PC-9 (cell line): Measurements from ENCODE around the gene HOXA1. TPM values are rescaled to one million over a fixed set of nuclear protein-coding genes. Genes with fewer than 3 reads are reported as not detected.

Experiments used
- BruUV-seq: library from RNA; stranded (reverse); fragments of 400-500 nt; replicated peaks from 2 replicates; lab custom pipeline; 2021; lab: Mats Ljungman, UMichigan
- CTCF ChIA-PET: fragments of 300-600 bp; sonication (Branson Sonifier 250); formaldehyde crosslinking; loops from one replicate; lab custom pipeline; 2022; ENCODE audit warnings: antibody characterized with exemption; lab: Charles Lee
- POLR2A ChIA-PET: fragments of 300-600 bp; sonication (Branson Sonifier 250); formaldehyde crosslinking; loops from one replicate; lab custom pipeline; 2022; ENCODE audit warnings: antibody characterized with exemption; ENCODE audit not compliant: unreplicated experiment; lab: Charles Lee
- DNase-seq, 2 experiments: peaks; one replicate each; pipeline versions ENCODE4 v3.0.0 to v3.0.0-alpha.2; 2015 to 2022; ENCODE audit warnings: mixed read lengths in 1 of 2
- H2AFZ ChIP-seq: fragments of 200-600 bp; sonication (generic); 2 replicates; pipeline ENCODE4 v1.8.1; 2017; ENCODE audit warnings: antibody characterized with exemption
- H3F3A ChIP-seq: fragments of 200-600 bp; sonication (generic); 2 replicates; pipeline ENCODE4 v1.8.1; 2017; ENCODE audit warnings: antibody characterized with exemption, mild to moderate bottlenecking, low read depth; ENCODE audit not compliant: insufficient read depth
- H3K27ac ChIP-seq: fragments of 200-600 bp; sonication (generic); 2 replicates; pipeline ENCODE4 v1.6.1; 2016; ENCODE audit warnings: mixed run types
- H3K27me3 ChIP-seq: fragments of 200-600 bp; sonication (generic); 2 replicates; pipeline ENCODE4 v1.6.1; 2016; ENCODE audit warnings: low read depth, mixed run types; ENCODE audit not compliant: insufficient read depth
- H3K36me3 ChIP-seq: fragments of 200-600 bp; sonication (generic); 2 replicates; pipeline ENCODE4 v1.6.1; 2016; ENCODE audit warnings: low read depth, mixed run types
- H3K4me1 ChIP-seq: fragments of 200-600 bp; sonication (generic); replicated peaks from 2 replicates; pipeline ENCODE4 v1.6.1; 2016; ENCODE audit warnings: mixed run types; ENCODE audit not compliant: insufficient read depth
- H3K4me2 ChIP-seq: fragments of 200-600 bp; sonication (generic); 2 replicates; pipeline ENCODE4 v1.6.1; 2017; ENCODE audit warnings: mixed run types
- H3K4me3 ChIP-seq: fragments of 200-600 bp; sonication (generic); 2 replicates; pipeline ENCODE4 v1.6.1; 2016; ENCODE audit warnings: mixed run types
- H3K79me2 ChIP-seq: fragments of 200-600 bp; sonication (generic); 2 replicates; pipeline ENCODE4 v1.6.1; 2017; ENCODE audit warnings: low read depth, mixed run types
- H3K9me2 ChIP-seq: fragments of 200-600 bp; sonication (generic); 2 replicates; pipeline ENCODE4 v1.8.1; 2017; ENCODE audit warnings: mild to moderate bottlenecking; ENCODE audit not compliant: insufficient read depth
- H3K9me3 ChIP-seq: fragments of 200-600 bp; sonication (generic); 2 replicates; pipeline ENCODE4 v1.8.1; 2016; ENCODE audit warnings: low read depth; ENCODE audit not compliant: insufficient read depth
- H4K20me1 ChIP-seq: fragments of 200-600 bp; sonication (generic); 2 replicates; pipeline ENCODE4 v1.8.1; 2017; ENCODE audit not compliant: insufficient read depth
- EZH2 ChIP-seq: fragments of 200-600 bp; sonication (generic); IDR thresholded peaks from 2 replicates; pipeline ENCODE4 v1.8.0; 2017; ENCODE audit warnings: antibody characterized with exemption, low read depth
- intact Hi-C: fragments of 100-400 bp; cut with micrococcal nuclease; formaldehyde crosslinking; loops from one replicate; pipeline ENCODE4 v1.10.0; 2022; ENCODE audit not compliant: unreplicated experiment
- total RNA-seq: library from RNA; stranded (reverse); gene quantifications from 2 replicates; pipeline ENCODE4 v1.2.3, GENCODE V29; 2021
- TF ChIP-seq, protein P1 (sequence below): fragments of 200-600 bp; sonication (generic); conservative IDR thresholded peaks from 2 replicates; pipeline ENCODE4 v1.6.1; 2017; ENCODE audit warnings: mixed run types, antibody characterized with exemption, mild to moderate bottlenecking, moderate library complexity

HOXA1 gene
- total RNA-seq, 1 experiment from 2014 or later: 2.2 TPM

DNA sequence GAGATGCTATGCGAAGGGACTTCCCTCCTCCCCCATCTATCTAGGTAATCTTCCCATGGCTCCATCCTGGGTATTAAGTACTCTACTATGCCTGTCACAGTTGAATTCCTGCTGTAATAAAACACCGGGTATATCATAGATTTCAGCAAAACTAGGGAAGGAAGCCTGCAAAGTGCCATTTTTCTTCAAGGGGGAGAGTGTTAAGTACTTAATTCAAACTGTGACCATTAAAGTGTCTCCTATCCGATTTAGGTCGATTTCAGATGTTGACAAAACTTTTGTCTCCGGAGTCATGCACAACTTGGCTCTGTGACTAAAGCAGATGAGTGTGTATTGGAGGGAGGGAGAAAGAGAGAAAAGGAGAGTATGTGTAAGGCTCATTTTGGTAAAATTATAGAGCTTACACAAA lies 30.2 kb upstream of the HOXA1 start:
- Histone ChIP-seq H2AFZ (no peak overlapping the region), H3K4me2 (no peak overlapping the region), H3K27ac (no peak overlapping the region), H3K9me3 (no peaks in the 10 kb centered on the region), H3K4me3 (no peak overlapping the region), H3K4me1 (peaks cover 9% of the 10 kb centered on the region; the same call in 1 of the 2 replicates), H4K20me1 (no peaks in the 10 kb centered on the region), H3K9me2 (no peaks in the 10 kb centered on the region), H3F3A (0 out of 2 replicates have a peak, but pooled peaks cover 3% of the 10 kb centered on the region), H3K36me3 (peaks cover 8% of the 10 kb centered on the region; the same call in 1 of the 2 replicates), H3K27me3 (no peaks in the 10 kb centered on the region), H3K79me2 (no peaks in the 10 kb centered on the region)
- POLR2A ChIA-PET: no interaction called here
- no TSS peak for BruUV-seq
- DNase-seq: no peak
- intact Hi-C loops: no loop called here
- CTCF ChIA-PET: no interaction called here
- TF ChIP-seq, protein P1, sequence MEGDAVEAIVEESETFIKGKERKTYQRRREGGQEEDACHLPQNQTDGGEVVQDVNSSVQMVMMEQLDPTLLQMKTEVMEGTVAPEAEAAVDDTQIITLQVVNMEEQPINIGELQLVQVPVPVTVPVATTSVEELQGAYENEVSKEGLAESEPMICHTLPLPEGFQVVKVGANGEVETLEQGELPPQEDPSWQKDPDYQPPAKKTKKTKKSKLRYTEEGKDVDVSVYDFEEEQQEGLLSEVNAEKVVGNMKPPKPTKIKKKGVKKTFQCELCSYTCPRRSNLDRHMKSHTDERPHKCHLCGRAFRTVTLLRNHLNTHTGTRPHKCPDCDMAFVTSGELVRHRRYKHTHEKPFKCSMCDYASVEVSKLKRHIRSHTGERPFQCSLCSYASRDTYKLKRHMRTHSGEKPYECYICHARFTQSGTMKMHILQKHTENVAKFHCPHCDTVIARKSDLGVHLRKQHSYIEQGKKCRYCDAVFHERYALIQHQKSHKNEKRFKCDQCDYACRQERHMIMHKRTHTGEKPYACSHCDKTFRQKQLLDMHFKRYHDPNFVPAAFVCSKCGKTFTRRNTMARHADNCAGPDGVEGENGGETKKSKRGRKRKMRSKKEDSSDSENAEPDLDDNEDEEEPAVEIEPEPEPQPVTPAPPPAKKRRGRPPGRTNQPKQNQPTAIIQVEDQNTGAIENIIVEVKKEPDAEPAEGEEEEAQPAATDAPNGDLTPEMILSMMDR: no peak
- no peak for TF ChIP-seq EZH2

DNA sequence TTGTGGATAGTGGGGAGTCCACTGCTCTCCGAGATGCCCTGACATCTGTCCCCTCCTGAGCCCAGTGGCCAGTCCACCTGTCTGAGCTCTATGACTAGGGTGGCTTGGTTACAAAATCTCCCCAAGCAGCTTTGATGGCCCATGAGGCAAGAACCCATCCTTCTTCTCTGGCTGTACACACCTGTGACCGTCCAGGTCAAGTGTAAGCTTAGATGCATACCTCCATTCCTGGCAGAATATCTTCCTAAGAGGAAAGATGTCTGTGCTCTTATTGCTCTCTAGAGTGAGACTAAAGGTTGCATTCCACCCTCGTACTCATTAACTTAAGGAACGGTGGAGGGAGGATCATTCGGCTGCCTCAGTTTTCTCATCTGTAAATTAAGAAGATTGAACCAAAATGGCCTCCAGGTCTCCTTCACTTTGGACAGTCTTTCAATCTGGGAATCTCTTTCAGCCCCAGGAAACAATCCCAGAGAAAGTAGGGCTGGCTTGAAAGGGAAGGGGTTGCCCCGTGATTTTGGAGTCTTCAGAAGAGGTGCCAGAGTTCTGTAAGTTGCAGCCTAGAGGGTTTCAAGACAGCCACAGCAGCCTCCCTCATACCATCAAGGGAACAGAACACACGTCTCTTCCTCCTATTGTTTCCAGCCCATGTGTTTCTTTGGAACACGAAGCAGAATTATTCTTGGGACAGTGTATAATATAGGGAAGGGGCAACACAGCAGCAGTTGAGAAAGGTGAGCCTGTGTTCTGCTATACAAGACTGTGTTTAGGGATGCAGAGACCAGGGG lies 29.3 kb upstream of the HOXA1 start:
- no peak overlapping the region for H3K4me2 ChIP-seq
- BruUV-seq: no TSS peak

DNA sequence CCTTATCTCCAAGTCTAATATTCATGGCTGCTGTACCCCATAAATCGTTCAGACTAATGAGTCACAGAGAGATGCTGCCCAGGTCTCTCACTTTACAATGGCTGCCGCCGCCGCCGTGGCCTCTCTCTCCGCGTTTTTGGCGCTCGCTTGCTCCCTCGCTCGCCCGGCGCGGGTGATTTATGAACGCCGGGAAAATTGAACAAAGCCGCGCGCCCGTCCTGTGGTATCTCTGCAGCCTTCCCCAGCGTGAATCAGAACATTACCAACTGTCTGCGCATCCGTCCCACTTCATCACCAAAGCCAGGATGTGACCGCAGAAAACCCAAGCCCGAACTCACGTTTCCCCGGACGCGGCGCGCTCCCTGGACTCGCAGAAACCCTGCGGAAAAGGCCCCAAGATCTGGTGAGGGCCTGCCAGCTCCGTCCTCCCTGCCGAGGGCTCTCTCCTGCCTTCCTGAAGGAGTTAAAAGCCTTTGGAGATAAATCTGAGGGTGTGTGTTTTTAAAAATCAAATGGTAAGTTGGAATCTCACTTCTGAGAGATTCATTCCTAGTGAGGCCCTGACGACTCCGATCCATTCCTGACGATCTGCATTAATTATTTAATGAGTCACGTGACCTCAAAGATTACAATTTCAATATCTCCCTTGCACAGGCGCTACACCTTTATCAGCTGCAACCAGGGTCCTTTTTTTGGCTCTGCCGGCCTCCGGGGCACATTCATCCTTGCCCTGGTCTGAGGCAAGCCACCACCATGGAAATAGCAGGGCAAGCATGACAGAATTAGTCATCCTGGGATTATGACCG lies 28.5 kb upstream of the HOXA1 start:
- H2AFZ ChIP-seq: no peak overlapping the region
- H3K9me3 ChIP-seq: no peaks in the 10 kb centered on the region
- no peak for TF ChIP-seq EZH2
- BruUV-seq: no TSS peak
- no peaks in the 10 kb centered on the region for H3K79me2 ChIP-seq
- no peak overlapping the region for H3K4me2 ChIP-seq
- no peak for DNase-seq
- peaks cover 19% of the 10 kb centered on the region for H3F3A ChIP-seq
- H3K4me1 ChIP-seq: peaks cover 9% of the 10 kb centered on the region; the same call in 1 of the 2 replicates
- POLR2A ChIA-PET: interaction anchor here (0.6 kb wide), 1 partner anchor 11 kb away, joined by 4 read pairs; no protein-coding TSS in a partner anchor
- H3K4me3 ChIP-seq: no peak overlapping the region
- H3K27ac ChIP-seq: no peak overlapping the region
- H4K20me1 ChIP-seq: no peaks in the 10 kb centered on the region
- no peaks in the 10 kb centered on the region for H3K9me2 ChIP-seq
- H3K27me3 ChIP-seq: no peaks in the 10 kb centered on the region
- intact Hi-C loops: no loop called here
- H3K36me3 ChIP-seq: peaks cover 8% of the 10 kb centered on the region; the same call in 1 of the 2 replicates
- CTCF ChIA-PET: no interaction called here

More for the DNA sequence above, 29.3 kb upstream of the HOXA1 start:
- no peak for TF ChIP-seq EZH2
- TF ChIP-seq, protein P1: no peak
- Histone ChIP-seq H3K4me3 (no peak overlapping the region), H3K9me3 (no peaks in the 10 kb centered on the region), H3K36me3 (peaks cover 8% of the 10 kb centered on the region; the same call in 1 of the 2 replicates), H2AFZ (no peak overlapping the region), H3K27me3 (no peaks in the 10 kb centered on the region), H3K4me1 (peaks cover 9% of the 10 kb centered on the region; the same call in 1 of the 2 replicates), H3K79me2 (no peaks in the 10 kb centered on the region), H3K27ac (no peak overlapping the region), H3K9me2 (no peaks in the 10 kb centered on the region), H3F3A (peaks cover 11% of the 10 kb centered on the region; the same call in 1 of the 2 replicates), H4K20me1 (no peaks in the 10 kb centered on the region)
- POLR2A ChIA-PET: no interaction called here
- intact Hi-C loops: no loop called here
- no peak for DNase-seq
- CTCF ChIA-PET: no interaction called here
